CD14-positive monocyte (primary cell): ENCODE results near the gene CTNNA2. TPM values are rescaled to one million over a fixed set of nuclear protein-coding genes. Genes with fewer than 3 reads are reported as not detected.

Experiments used
- DNase-seq, 3 donors: peaks; one replicate each; pipeline ENCODE4 v3.0.0-alpha.2; 2011 to 2022
- H2AFZ ChIP-seq: 2 replicates; pipeline ENCODE4 v1.6.0; 2012; ENCODE audit warnings: mild to moderate bottlenecking, low read depth, low read length, inconsistent platforms; ENCODE audit not compliant: insufficient read depth, poor library complexity, severe bottlenecking
- H3K27ac ChIP-seq, 2 donors: 1 replicate in 1 of 2; 2 replicates in 1 of 2; pipeline ENCODE4 v1.5.1; 2012 to 2013; ENCODE audit warnings: low read length in 2 of 2, control low read depth in 1 of 2, inconsistent platforms in 1 of 2, low read depth in 1 of 2, mild to moderate bottlenecking in 1 of 2
- H3K27me3 ChIP-seq, 2 donors: one replicate each; pipeline versions ENCODE4 v1.6.0 to v1.6.1; 2011 to 2013; ENCODE audit warnings: low read length in 2 of 2; ENCODE audit not compliant: control insufficient read depth in 2 of 2, insufficient read depth in 2 of 2
- H3K36me3 ChIP-seq, 2 donors: replicated peaks in 1 of 2; 1 replicate in 1 of 2; 2 replicates in 1 of 2; pipeline versions ENCODE4 v1.5.1 to v1.6.1; 2012 to 2013; ENCODE audit warnings: low read length in 2 of 2, control low read depth in 1 of 2, inconsistent platforms in 1 of 2, mild to moderate bottlenecking in 1 of 2; ENCODE audit not compliant: insufficient read depth in 2 of 2, control insufficient read depth in 1 of 2
- H3K4me1 ChIP-seq, 2 donors: 1 replicate in 1 of 2; 2 replicates in 1 of 2; pipeline versions ENCODE4 v1.5.1 to v1.6.1; 2012 to 2013; ENCODE audit warnings: low read length in 2 of 2, control low read depth in 1 of 2, inconsistent platforms in 1 of 2, mild to moderate bottlenecking in 1 of 2, moderate library complexity in 1 of 2; ENCODE audit not compliant: insufficient read depth in 2 of 2, control insufficient read depth in 1 of 2
- H3K4me2 ChIP-seq: replicated peaks from 2 replicates; pipeline ENCODE3; 2012; ENCODE audit warnings: low read length, moderate library complexity, mild to moderate bottlenecking; ENCODE audit not compliant: poor library complexity, severe bottlenecking; ENCODE audit errors: extremely low read depth
- H3K4me3 ChIP-seq, 3 experiments: fragments of 200-600 bp in 1 of 3; sonication (generic) in 1 of 3; replicated peaks in 1 of 3; 1 replicate in 2 of 3; 2 replicates in 1 of 3; pipeline ENCODE4 v1.5.1; 2011 to 2013; ENCODE audit warnings: low read length in 3 of 3, mild to moderate bottlenecking in 3 of 3, control low read depth in 2 of 3, low read depth in 2 of 3, inconsistent platforms in 1 of 3, moderate library complexity in 1 of 3
- H3K79me2 ChIP-seq: 2 replicates; pipeline ENCODE4 v1.6.0; 2012; ENCODE audit warnings: mild to moderate bottlenecking, control low read depth, inconsistent platforms, low read length, moderate library complexity; ENCODE audit not compliant: insufficient read depth
- H3K9ac ChIP-seq: 2 replicates; pipeline ENCODE4 v1.6.0; 2017; ENCODE audit warnings: low read length, mild to moderate bottlenecking; ENCODE audit not compliant: insufficient read depth, poor library complexity, severe bottlenecking
- H3K9me3 ChIP-seq, 2 donors: replicated peaks in 1 of 2; 1 replicate in 1 of 2; 2 replicates in 1 of 2; pipeline versions ENCODE4 v1.5.1 to v1.6.1; 2012 to 2013; ENCODE audit warnings: low read length in 2 of 2, control low read depth in 1 of 2; ENCODE audit not compliant: control insufficient read depth in 1 of 2, insufficient read depth in 1 of 2
- H4K20me1 ChIP-seq: 2 replicates; pipeline ENCODE4 v1.6.0; 2012; ENCODE audit warnings: mild to moderate bottlenecking, low read length, control low read depth, moderate library complexity; ENCODE audit not compliant: insufficient read depth
- H3K27ac Mint-ChIP-seq, 7 donors: one replicate each; pipeline ENCODE4 v1.8.0; 2020; ENCODE audit warnings: mild to moderate bottlenecking in 7 of 7, mixed read lengths in 7 of 7, moderate library complexity in 6 of 7, inconsistent platforms in 2 of 7
- H3K27me3 Mint-ChIP-seq, 3 donors: one replicate each; pipeline ENCODE4 v1.8.0; 2021 to 2022; ENCODE audit warnings: low read depth in 3 of 3, mild to moderate bottlenecking in 3 of 3, mixed read lengths in 3 of 3, moderate library complexity in 3 of 3, inconsistent platforms in 1 of 3
- H3K36me3 Mint-ChIP-seq, 2 donors: one replicate each; pipeline ENCODE4 v1.8.0; 2020; ENCODE audit warnings: mixed read lengths in 2 of 2, inconsistent platforms in 1 of 2, mild to moderate bottlenecking in 1 of 2
- H3K4me1 Mint-ChIP-seq: one replicate; pipeline ENCODE4 v1.8.0; 2020; ENCODE audit warnings: mild to moderate bottlenecking, mixed read lengths
- H3K4me3 Mint-ChIP-seq, 2 donors: one replicate each; pipeline ENCODE4 v1.8.0; 2020; ENCODE audit warnings: mild to moderate bottlenecking in 2 of 2, mixed read lengths in 2 of 2, moderate library complexity in 1 of 2
- H3K9me3 Mint-ChIP-seq, 7 donors: one replicate each; pipeline ENCODE4 v1.8.0; 2020 to 2022; ENCODE audit warnings: mixed read lengths in 7 of 7, mild to moderate bottlenecking in 6 of 7, moderate library complexity in 6 of 7, inconsistent platforms in 2 of 7
- CTCF ChIP-seq: fragments of 200-600 bp; IDR thresholded peaks from one replicate; pipeline ENCODE4 v1.8.0; 2022; ENCODE audit warnings: antibody characterized with exemption, mild to moderate bottlenecking
- WGBS: methylation state at CpG from one replicate; pipeline ENCODE4 v1.1.5; 2013; ENCODE audit warnings: missing lambda C conversion rate; ENCODE audit not compliant: insufficient coverage; 5-methylcytosine and 5-hydroxymethylcytosine counted together
- intact Hi-C, 2 donors: fragments of 100-400 bp; cut with micrococcal nuclease; formaldehyde crosslinking; loops; one replicate each; pipeline versions ENCODE4 v1.15.0 to v1.15.1; 2023
- polyA plus RNA-seq, 3 donors: library from polyadenylated mRNA; depleted of rRNA in 1 of 3; unstranded in 2 of 3; stranded (reverse) in 1 of 3; fragments of 300-500 nt in 2 of 3; fragments of >200 nt in 1 of 3; fragmentation: Illumina TruSeq in 2 of 3; gene quantifications; 1 replicate in 2 of 3; 2 replicates in 1 of 3; pipeline ENCODE4 v1.2.3, GENCODE V29; 2012 to 2021

Gene CTNNA2
- polyA plus RNA-seq, 3 donors = not detected

GRCh38 chr2:80549901-80550300 lies 1037.0 kb downstream of the CTNNA2 start:
- no peaks in the 10 kb centered on the region for H4K20me1 ChIP-seq
- no peak for TF ChIP-seq CTCF
- Mint-ChIP-seq H3K4me3 (no peak overlapping the region), H3K27me3 (no peaks in the 10 kb centered on the region), H3K9me3 (peaks cover 2 to 12% (median 8%) of the 10 kb centered on the region in 7 donors), H3K4me1 (no peaks in the 10 kb centered on the region), H3K36me3 (no peaks in the 10 kb centered on the region), H3K27ac (no peak overlapping the region)
- WGBS = no CpG with 5 or more reads among the region's 3 CpGs
- H2AFZ ChIP-seq = no peak overlapping the region
- peaks cover 0 to 9% of the 10 kb centered on the region in 2 donors for H3K9me3 ChIP-seq
- H3K4me3 ChIP-seq = no peak overlapping the region
- H3K36me3 ChIP-seq = no peaks in the 10 kb centered on the region
- no peak overlapping the region for H3K4me2 ChIP-seq
- no peaks in the 10 kb centered on the region for H3K27me3 ChIP-seq
- intact Hi-C loops = no loop called here
- H3K4me1 ChIP-seq = no peaks in the 10 kb centered on the region
- DNase-seq = no peak
- H3K27ac ChIP-seq = no peak overlapping the region
- no peaks in the 10 kb centered on the region for H3K79me2 ChIP-seq
- no peak overlapping the region for H3K9ac ChIP-seq

GRCh38 chr2:80560326-80560725 lies 1047.5 kb downstream of the CTNNA2 start:
- intact Hi-C loops = no loop called here
- H3K27ac Mint-ChIP-seq = no peak overlapping the region
- no peak overlapping the region for H2AFZ ChIP-seq

More at GRCh38 chr2:80560326-80560725, 1047.5 kb downstream of the CTNNA2 start:
- Histone ChIP-seq H3K4me1 (no peaks in the 10 kb centered on the region), H3K79me2 (no peaks in the 10 kb centered on the region), H3K27me3 (no peaks in the 10 kb centered on the region), H3K4me2 (no peak overlapping the region), H4K20me1 (no peaks in the 10 kb centered on the region), H3K36me3 (no peaks in the 10 kb centered on the region), H3K27ac (no peak overlapping the region), H3K9me3 (no peaks in the 10 kb centered on the region), H3K9ac (no peak overlapping the region), H3K4me3 (no peak overlapping the region)
- Mint-ChIP-seq H3K36me3 (no peaks in the 10 kb centered on the region), H3K9me3 (peaks cover 0 to 6% (median 3%) of the 10 kb centered on the region in 7 donors), H3K27me3 (no peaks in the 10 kb centered on the region), H3K4me1 (no peaks in the 10 kb centered on the region), H3K4me3 (no peak overlapping the region)
- 77% methylated on average over 2 of the region's 4 CpGs for whole genome bisulfite sequencing
- no peak for TF ChIP-seq CTCF
- DNase-seq = no peak
